ENCODE measurements around the gene HAGHL. TPM values are rescaled to one million over a fixed set of nuclear protein-coding genes. Genes with fewer than 3 reads are reported as not detected.

Gene HAGHL
- total RNA-seq, 4 donors from 2014 or later = 1.7 to 5.7 (median 4.8) TPM; not detected in 1

DNA sequence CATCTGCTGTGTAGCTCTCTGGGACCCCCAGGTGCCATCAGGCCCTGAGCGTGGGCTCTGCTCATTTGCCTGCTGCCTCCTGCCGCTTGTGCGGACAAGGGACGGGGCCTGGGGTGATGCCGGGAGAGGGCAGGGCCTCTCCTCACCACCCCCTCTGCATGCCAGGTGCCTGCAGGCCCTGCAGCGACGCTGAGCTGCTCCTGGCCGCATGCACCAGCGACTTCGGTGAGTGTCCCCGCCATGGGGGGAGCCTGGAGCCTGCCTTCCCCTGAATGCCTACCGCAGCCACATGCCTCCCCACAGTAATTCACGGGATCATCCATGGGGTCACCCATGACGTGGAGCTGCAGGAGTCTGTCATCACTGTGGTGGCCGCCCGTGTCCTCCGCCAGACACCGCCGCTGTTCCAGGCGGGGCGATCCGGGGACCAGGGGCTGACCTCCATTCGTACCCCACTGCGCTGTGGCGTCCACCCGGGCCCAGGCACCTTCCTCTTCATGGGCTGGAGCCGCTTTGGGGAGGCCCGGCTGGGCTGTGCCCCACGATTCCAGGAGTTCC lies 10.1 kb upstream of the HAGHL start:
- TF ChIP-seq, protein P1, sequence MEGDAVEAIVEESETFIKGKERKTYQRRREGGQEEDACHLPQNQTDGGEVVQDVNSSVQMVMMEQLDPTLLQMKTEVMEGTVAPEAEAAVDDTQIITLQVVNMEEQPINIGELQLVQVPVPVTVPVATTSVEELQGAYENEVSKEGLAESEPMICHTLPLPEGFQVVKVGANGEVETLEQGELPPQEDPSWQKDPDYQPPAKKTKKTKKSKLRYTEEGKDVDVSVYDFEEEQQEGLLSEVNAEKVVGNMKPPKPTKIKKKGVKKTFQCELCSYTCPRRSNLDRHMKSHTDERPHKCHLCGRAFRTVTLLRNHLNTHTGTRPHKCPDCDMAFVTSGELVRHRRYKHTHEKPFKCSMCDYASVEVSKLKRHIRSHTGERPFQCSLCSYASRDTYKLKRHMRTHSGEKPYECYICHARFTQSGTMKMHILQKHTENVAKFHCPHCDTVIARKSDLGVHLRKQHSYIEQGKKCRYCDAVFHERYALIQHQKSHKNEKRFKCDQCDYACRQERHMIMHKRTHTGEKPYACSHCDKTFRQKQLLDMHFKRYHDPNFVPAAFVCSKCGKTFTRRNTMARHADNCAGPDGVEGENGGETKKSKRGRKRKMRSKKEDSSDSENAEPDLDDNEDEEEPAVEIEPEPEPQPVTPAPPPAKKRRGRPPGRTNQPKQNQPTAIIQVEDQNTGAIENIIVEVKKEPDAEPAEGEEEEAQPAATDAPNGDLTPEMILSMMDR (IDR thresholded peaks at IDR 0.05) = no peak
- TF ChIP-seq POLR2A (IDR thresholded peaks at IDR 0.05) = no peak
- whole genome bisulfite sequencing, 2 donors = 94% methylated on average over 14 of the region's 29 CpGs; no CpG with 5 or more reads in 1 of the 2 donors
- Histone ChIP-seq H3K27ac (no peak overlapping the region), H3K36me3 (no peaks in the 10 kb centered on the region), H3K4me1 (peaks cover 32 to 75% (median 37%) of the 10 kb centered on the region in 3 donors), H3K27me3 (peaks cover 0 to 47% (median 6%) of the 10 kb centered on the region in 4 donors), H3K4me3 (no peak overlapping the region), H3K9me3 (no peaks in the 10 kb centered on the region)
- DNase-seq = no peak
- intact Hi-C loops (cut with DNase I) = no loop called here

DNA sequence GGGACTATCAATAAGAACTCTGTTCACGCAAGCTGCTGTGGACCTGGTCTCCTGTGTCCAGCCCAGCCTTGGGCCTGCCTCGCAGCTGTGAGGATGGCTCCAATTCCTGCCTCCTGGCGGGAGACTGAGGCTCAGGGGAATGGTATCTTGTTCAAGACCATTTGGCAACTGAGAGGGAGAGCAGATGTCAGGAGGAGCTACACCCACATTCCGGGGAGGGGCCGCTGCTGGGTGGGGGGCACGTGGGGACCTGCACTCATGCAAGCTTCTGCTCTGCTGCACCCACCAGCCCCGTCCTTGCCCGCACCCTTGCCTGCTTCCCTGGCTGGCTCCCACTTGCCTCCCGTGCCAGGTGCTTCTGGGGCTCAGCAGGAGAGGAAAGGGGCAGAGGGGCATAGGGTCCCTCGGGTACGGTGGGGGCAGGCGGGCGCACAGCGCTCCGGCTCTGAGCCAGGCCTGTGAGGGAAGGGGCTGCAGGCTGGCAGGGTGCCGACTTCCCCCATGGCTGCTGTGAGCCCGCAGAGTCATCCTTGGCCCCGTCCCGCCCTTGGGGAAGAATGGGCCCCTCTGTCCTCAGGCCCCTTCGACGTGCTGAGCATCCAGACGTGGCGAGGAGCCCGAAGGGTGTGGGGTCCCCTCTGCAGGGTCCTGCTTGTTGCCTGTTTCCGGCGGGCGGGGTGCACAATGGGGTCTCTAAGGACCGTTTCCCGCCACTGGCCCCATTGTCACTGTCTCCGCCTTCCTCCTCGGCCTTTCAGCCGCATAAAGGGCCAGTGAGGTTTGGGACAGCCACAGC lies 9.3 kb upstream of the HAGHL start:
- DNase-seq = no peak

DNA sequence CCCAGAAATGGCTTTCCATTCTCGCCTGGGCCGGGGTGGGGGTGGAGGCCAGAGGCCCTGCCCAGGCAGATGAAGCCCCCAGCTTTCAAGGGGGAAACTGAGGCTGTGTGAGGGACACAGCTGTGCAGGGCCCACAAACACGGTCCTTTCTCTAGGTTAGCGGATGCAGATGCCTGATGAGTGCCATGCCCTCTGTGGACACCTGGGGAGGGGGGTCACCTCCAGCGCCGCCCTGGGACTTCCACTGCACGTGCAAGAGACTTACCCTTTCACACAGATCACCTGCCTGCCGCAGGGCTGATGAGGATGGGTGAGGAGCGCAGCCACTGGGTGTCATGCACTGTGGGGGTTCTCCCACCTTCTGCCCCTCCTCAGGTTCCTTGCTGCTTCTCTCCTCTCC lies 8.5 kb upstream of the HAGHL start:
- peaks cover 34 to 69% (median 40%) of the 10 kb centered on the region in 3 donors for H3K4me1 ChIP-seq
- DNase-seq = no peak
- no peak overlapping the region for H3K4me3 ChIP-seq
- no peak overlapping the region for H3K27ac ChIP-seq
- no peaks in the 10 kb centered on the region for H3K9me3 ChIP-seq
- no peaks in the 10 kb centered on the region for H3K36me3 ChIP-seq
- WGBS, 2 donors = 86 to 100% methylated on average over 2 to 6 of the region's 9 CpGs
- H3K27me3 ChIP-seq = peaks cover 0 to 41% (median 6%) of the 10 kb centered on the region in 4 donors
- TF ChIP-seq, protein P1 (IDR thresholded peaks at IDR 0.05) = no peak
- TF ChIP-seq POLR2A (IDR thresholded peaks at IDR 0.05) = no peak
- intact Hi-C loops (cut with DNase I) = no loop called here

More for the DNA sequence above, 9.3 kb upstream of the HAGHL start:
- H3K9me3 ChIP-seq = no peaks in the 10 kb centered on the region
- intact Hi-C loops (cut with DNase I) = no loop called here
- H3K27me3 ChIP-seq = peaks cover 0 to 41% (median 6%) of the 10 kb centered on the region in 4 donors
- no peak overlapping the region for H3K4me3 ChIP-seq
- peaks cover 34 to 75% (median 40%) of the 10 kb centered on the region in 3 donors for H3K4me1 ChIP-seq
- TF ChIP-seq, protein P1 (IDR thresholded peaks at IDR 0.05) = no peak
- no peak for TF ChIP-seq POLR2A (IDR thresholded peaks at IDR 0.05)
- H3K27ac ChIP-seq = no peak overlapping the region
- WGBS, 2 donors = 74% methylated on average over 14 of the region's 32 CpGs; no CpG with 5 or more reads in 1 of the 2 donors
- H3K36me3 ChIP-seq = no peaks in the 10 kb centered on the region

DNA sequence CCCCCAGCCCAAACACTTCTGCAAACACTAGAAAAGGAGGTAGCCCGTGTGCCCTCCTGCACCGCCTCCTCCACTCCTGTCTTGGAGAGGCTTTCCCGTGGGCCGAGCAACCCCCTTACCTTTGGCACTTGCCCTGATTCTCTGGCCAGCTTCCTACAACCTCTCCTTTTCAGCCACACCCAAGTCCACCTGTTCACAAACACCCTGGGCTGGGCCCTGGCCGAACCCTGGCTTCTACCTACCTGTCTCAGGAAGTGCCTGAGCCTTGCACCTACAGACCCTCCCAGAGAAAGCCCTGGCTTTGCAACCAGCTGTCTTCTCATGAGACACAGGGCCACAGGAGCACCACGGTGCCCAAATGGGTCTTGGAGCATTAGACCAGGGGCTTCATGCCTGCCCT lies 8.0 kb upstream of the HAGHL start:
- TF ChIP-seq POLR2A (IDR thresholded peaks at IDR 0.05) = no peak
- TF ChIP-seq, protein P1 (IDR thresholded peaks at IDR 0.05) = no peak
- Histone ChIP-seq H3K36me3 (no peaks in the 10 kb centered on the region), H3K4me3 (no peak overlapping the region), H3K27ac (no peak overlapping the region), H3K9me3 (no peaks in the 10 kb centered on the region), H3K4me1 (peaks cover 34 to 69% (median 40%) of the 10 kb centered on the region in 3 donors), H3K27me3 (peaks cover 0 to 41% (median 6%) of the 10 kb centered on the region in 4 donors)
- intact Hi-C loops (cut with DNase I) = no loop called here
- no peak for DNase-seq
- 61 to 72% methylated on average over 4 to 5 of the region's 6 CpGs for WGBS, 2 donors

Measured in esophagus squamous epithelium (tissue), 5 donors.